HG03520 (cell line): Measurements from ENCODE around the gene MAPK9.

Experiments
- ATAC-seq: cut with Tn5 transposase; IDR thresholded peaks from one replicate; pipeline ENCODE4 v1.9.1; 2021; ENCODE audit warnings: mild to moderate bottlenecking, moderate library complexity; ENCODE audit not compliant: unreplicated experiment

The MAPK9 gene

GRCh38 chr5:180291943-180292831, at the start of gene MAPK9:
TSS of gene MAPK9 (minus strand) at chr5:180292083. CDS start at chr5:180280561, 11,522 bp downstream.
- ATAC-seq, result peak; percentile 76

- no peak for ATAC-seq
These were observed 49.7 kb upstream of the MAPK9 start for GRCh38 chr5:180341595-180341994.

- ATAC-seq, result no peak
These were observed 49.0 kb upstream of the MAPK9 start for GRCh38 chr5:180340856-180341255.

- no peak for ATAC-seq
These were observed 47.8 kb upstream of the MAPK9 start for GRCh38 chr5:180339583-180340183.

GRCh38 chr5:180338001-180338707, 46.3 kb upstream of the MAPK9 start:
- no peak for ATAC-seq

GRCh38 chr5:180336234-180337020, 44.5 kb upstream of the MAPK9 start:
- no peak for ATAC-seq

- no peak for ATAC-seq
These were observed 43.8 kb upstream of the MAPK9 start for GRCh38 chr5:180335614-180336233.

GRCh38 chr5:180334751-180335613, 43.1 kb upstream of the MAPK9 start:
- no peak for ATAC-seq

- no peak for ATAC-seq
These were observed 42.3 kb upstream of the MAPK9 start for GRCh38 chr5:180334176-180334575.

- no peak for ATAC-seq
These were observed 41.8 kb upstream of the MAPK9 start for GRCh38 chr5:180333661-180334060.

- no peak for ATAC-seq
These were observed 41.0 kb upstream of the MAPK9 start for GRCh38 chr5:180332861-180333260.

- no peak for ATAC-seq
These were observed 40.2 kb upstream of the MAPK9 start for GRCh38 chr5:180332051-180332517.

GRCh38 chr5:180331647-180331950, 39.7 kb upstream of the MAPK9 start:
- ATAC-seq, result no peak

- ATAC-seq, result no peak
These were observed 39.1 kb upstream of the MAPK9 start for GRCh38 chr5:180330810-180331646.

GRCh38 chr5:180330270-180330648, 38.4 kb upstream of the MAPK9 start:
- ATAC-seq, result no peak

- no peak for ATAC-seq
These were observed 37.9 kb upstream of the MAPK9 start for GRCh38 chr5:180329606-180330269.

GRCh38 chr5:180329138-180329435, 37.2 kb upstream of the MAPK9 start:
- ATAC-seq, result no peak
